ENCODE data around the gene ASF1B.

Gene ASF1B

GRCh38 chr19:14165990-14166830 lies 29.8 kb upstream of the ASF1B start:
- Histone ChIP-seq H3K9ac (ENCODE audit: low read length) (no peak overlapping the region), H2AFZ (ENCODE audit: low read depth, low read length, severe bottlenecking) (no peak overlapping the region), H3K27ac (ENCODE audit: low read depth, low read length) (no peak overlapping the region), H3K4me3 (ENCODE audit: insufficient read depth, low read length, poor library complexity, severe bottlenecking) (no peak overlapping the region), H3K9me2 (replicated peaks; ENCODE audit: insufficient read depth, low read length) (no peaks in the 10 kb centered on the region), H3K36me3 (ENCODE audit: low read length) (no peaks in the 10 kb centered on the region), H3K4me2 (ENCODE audit: low read depth, low read length, poor library complexity, severe bottlenecking) (no peak overlapping the region), H4K20me1 (ENCODE audit: low read depth, low read length) (no peaks in the 10 kb centered on the region), H3K79me2 (ENCODE audit: insufficient read depth, low read length) (no peaks in the 10 kb centered on the region), H3K27me3 (ENCODE audit: low read length) (no peaks in the 10 kb centered on the region), H3F3A (ENCODE audit: insufficient read depth) (no peaks in the 10 kb centered on the region), H3K9me3 (ENCODE audit: insufficient read depth, low read length) (no peaks in the 10 kb centered on the region)
- TF ChIP-seq EZH2phosphoT487 (conservative IDR thresholded peaks at IDR 0.05; ENCODE audit: low read length) (no peak), CTCF (IDR thresholded peaks at IDR 0.05; ENCODE audit: insufficient read depth, low read length, poor library complexity, severe bottlenecking) (no peak)

- no peaks in the 10 kb centered on the region for H3K9me3 ChIP-seq (ENCODE audit: insufficient read depth, low read length)
- no peaks in the 10 kb centered on the region for H3K36me3 ChIP-seq (ENCODE audit: low read length)
- no peak overlapping the region for H3K27ac ChIP-seq (ENCODE audit: low read depth, low read length)
- H3K9me2 ChIP-seq (replicated peaks; ENCODE audit: insufficient read depth, low read length) = no peaks in the 10 kb centered on the region
- no peaks in the 10 kb centered on the region for H4K20me1 ChIP-seq (ENCODE audit: low read depth, low read length)
- no peak overlapping the region for H3K4me3 ChIP-seq (ENCODE audit: insufficient read depth, low read length, poor library complexity, severe bottlenecking)
- no peak overlapping the region for H2AFZ ChIP-seq (ENCODE audit: low read depth, low read length, severe bottlenecking)
- H3F3A ChIP-seq (ENCODE audit: insufficient read depth) = no peaks in the 10 kb centered on the region
- H3K4me2 ChIP-seq (ENCODE audit: low read depth, low read length, poor library complexity, severe bottlenecking) = no peak overlapping the region
- no peak overlapping the region for H3K9ac ChIP-seq (ENCODE audit: low read length)
- TF ChIP-seq CTCF (IDR thresholded peaks at IDR 0.05; ENCODE audit: insufficient read depth, low read length, poor library complexity, severe bottlenecking) (no peak), EZH2phosphoT487 (conservative IDR thresholded peaks at IDR 0.05; ENCODE audit: low read length) (no peak)
- H3K79me2 ChIP-seq (ENCODE audit: insufficient read depth, low read length) = no peaks in the 10 kb centered on the region
- no peaks in the 10 kb centered on the region for H3K27me3 ChIP-seq (ENCODE audit: low read length)
These were observed 28.5 kb upstream of the ASF1B start for GRCh38 chr19:14164724-14165493.

GRCh38 chr19:14164082-14164481 lies 27.7 kb upstream of the ASF1B start:
- no peaks in the 10 kb centered on the region for H3K36me3 ChIP-seq (ENCODE audit: low read length)

More at GRCh38 chr19:14164082-14164481, 27.7 kb upstream of the ASF1B start:
- no peaks in the 10 kb centered on the region for H3K9me2 ChIP-seq (replicated peaks; ENCODE audit: insufficient read depth, low read length)
- H3K4me3 ChIP-seq (ENCODE audit: insufficient read depth, low read length, poor library complexity, severe bottlenecking) = no peak overlapping the region
- H3K9ac ChIP-seq (ENCODE audit: low read length) = no peak overlapping the region
- TF ChIP-seq CTCF (IDR thresholded peaks at IDR 0.05; ENCODE audit: insufficient read depth, low read length, poor library complexity, severe bottlenecking) = no peak
- no peak for TF ChIP-seq EZH2phosphoT487 (conservative IDR thresholded peaks at IDR 0.05; ENCODE audit: low read length)
- H2AFZ ChIP-seq (ENCODE audit: low read depth, low read length, severe bottlenecking) = no peak overlapping the region
- no peaks in the 10 kb centered on the region for H3K9me3 ChIP-seq (ENCODE audit: insufficient read depth, low read length)
- H3K4me2 ChIP-seq (ENCODE audit: low read depth, low read length, poor library complexity, severe bottlenecking) = no peak overlapping the region
- no peaks in the 10 kb centered on the region for H3K79me2 ChIP-seq (ENCODE audit: insufficient read depth, low read length)
- no peaks in the 10 kb centered on the region for H4K20me1 ChIP-seq (ENCODE audit: low read depth, low read length)
- no peak overlapping the region for H3K27ac ChIP-seq (ENCODE audit: low read depth, low read length)
- H3K27me3 ChIP-seq (ENCODE audit: low read length) = no peaks in the 10 kb centered on the region
- no peaks in the 10 kb centered on the region for H3F3A ChIP-seq (ENCODE audit: insufficient read depth)
